Measurements from ENCODE around the gene IL2RA.

The IL2RA gene

DNA sequence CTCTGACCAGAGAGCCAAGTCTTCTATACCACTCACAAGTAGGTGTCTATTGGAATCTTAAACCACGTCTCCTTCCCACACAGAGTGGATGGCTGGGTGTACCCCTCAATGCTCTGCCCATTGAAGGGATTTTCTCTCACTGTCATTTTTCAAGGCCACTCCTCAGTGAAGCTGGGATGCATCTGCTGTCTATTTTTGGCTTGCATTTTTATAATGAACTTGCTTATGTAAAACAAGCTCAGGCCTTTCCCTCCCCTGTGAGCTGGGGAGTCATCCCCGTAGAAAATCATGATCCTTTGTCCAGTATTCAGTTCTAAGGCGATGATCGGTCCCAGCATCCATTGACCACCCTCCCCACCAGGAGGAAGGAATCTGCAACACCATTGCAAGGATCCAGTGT lies 16.9 kb upstream of the IL2RA start:
- Histone ChIP-seq H3K9ac (ENCODE audit: low read depth, low read length) (no peak overlapping the region), H3K27me3 (ENCODE audit: control insufficient read depth, insufficient read depth, low read length) (peaks cover 2% of the 10 kb centered on the region), H3K4me3 (ENCODE audit: low read depth, low read length) (no peak overlapping the region), H3K9me3 (ENCODE audit: control insufficient read depth, insufficient read depth, low read length) (no peaks in the 10 kb centered on the region), H3K4me1 (ENCODE audit: control insufficient read depth, insufficient read depth, low read length) (peaks cover 2% of the 10 kb centered on the region), H3K36me3 (ENCODE audit: control insufficient read depth, insufficient read depth, low read length) (no peaks in the 10 kb centered on the region)

DNA sequence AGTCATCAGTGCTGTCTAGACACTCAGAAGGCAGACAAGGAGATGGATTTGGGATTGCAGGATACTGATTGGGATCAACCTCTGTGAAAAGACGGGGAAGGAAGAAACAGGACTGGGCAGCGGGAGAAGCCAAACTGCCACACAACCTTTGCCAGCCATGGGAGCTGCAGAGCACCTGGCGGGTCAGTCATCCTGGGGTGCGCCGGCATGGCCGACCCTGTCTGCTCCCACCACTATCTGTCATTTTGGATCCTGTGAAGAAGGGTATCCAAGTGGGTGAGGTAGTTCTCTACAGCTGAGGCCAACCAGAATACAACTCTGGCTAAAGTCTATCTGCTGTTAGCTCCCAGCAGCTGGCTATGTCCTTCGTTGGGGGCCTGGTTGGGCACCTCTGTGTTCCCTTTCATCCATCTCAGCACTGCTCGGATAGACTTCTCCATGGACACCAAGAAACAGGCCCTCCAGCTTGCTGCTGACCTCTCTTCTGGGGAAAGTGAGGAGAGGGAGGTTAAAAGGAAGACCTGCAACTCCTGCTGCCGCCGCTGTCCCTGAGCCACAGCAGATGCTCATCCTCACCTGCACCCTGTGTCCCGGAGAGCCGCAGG lies 15.0 kb upstream of the IL2RA start:
- Histone ChIP-seq H3K27me3 (ENCODE audit: control insufficient read depth, insufficient read depth, low read length) (peaks cover 2% of the 10 kb centered on the region), H3K36me3 (ENCODE audit: control insufficient read depth, insufficient read depth, low read length) (no peaks in the 10 kb centered on the region), H3K4me1 (ENCODE audit: control insufficient read depth, insufficient read depth, low read length) (no peaks in the 10 kb centered on the region), H3K9me3 (ENCODE audit: control insufficient read depth, insufficient read depth, low read length) (no peaks in the 10 kb centered on the region), H3K4me3 (ENCODE audit: low read depth, low read length) (no peak overlapping the region), H3K9ac (ENCODE audit: low read depth, low read length) (no peak overlapping the region)

DNA sequence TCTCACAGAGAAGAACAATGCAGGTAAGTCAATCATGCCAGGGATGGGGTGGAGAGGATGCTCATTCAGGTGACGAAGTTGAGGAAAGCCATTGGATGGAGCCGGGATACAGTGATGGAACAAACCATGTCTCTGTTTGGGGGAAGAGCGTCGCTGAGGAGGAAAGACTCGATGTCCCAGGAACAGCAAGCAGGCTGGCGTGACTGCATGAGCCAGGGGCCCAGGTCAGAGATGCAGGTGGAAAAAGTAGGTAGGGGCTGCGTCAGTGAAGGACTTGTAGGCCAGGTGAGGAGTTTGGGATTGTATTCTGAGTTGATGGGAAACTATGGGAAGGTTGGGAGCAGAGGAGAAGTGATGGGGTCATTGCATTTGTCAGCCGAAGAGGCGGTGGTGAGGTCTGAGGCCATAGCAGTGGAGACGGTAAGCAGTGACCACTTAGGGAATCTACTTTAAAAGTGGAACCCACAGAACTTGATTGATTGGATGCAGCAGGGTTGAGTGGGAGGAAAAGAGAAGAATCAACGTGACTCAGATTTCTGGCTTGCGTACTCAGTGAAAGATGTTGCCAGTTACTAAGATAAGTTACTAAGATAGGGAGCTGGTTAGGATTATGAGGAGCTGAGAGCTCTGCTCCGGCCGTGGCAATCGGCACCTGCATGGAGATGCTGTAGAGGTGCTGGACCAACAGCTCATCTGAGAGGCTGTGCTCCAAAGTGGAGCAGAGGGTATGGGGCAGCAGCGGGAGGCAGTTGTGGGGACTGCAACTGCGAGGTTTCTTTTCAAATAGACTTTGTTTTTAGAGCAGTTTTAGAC lies 12.5 kb upstream of the IL2RA start:
- Histone ChIP-seq H3K36me3 (ENCODE audit: control insufficient read depth, insufficient read depth, low read length) (no peaks in the 10 kb centered on the region), H3K4me3 (ENCODE audit: low read depth, low read length) (no peak overlapping the region), H3K9me3 (ENCODE audit: control insufficient read depth, insufficient read depth, low read length) (no peaks in the 10 kb centered on the region), H3K27me3 (ENCODE audit: control insufficient read depth, insufficient read depth, low read length) (peaks cover 2% of the 10 kb centered on the region), H3K4me1 (ENCODE audit: control insufficient read depth, insufficient read depth, low read length) (no peaks in the 10 kb centered on the region), H3K9ac (ENCODE audit: low read depth, low read length) (no peak overlapping the region)

DNA sequence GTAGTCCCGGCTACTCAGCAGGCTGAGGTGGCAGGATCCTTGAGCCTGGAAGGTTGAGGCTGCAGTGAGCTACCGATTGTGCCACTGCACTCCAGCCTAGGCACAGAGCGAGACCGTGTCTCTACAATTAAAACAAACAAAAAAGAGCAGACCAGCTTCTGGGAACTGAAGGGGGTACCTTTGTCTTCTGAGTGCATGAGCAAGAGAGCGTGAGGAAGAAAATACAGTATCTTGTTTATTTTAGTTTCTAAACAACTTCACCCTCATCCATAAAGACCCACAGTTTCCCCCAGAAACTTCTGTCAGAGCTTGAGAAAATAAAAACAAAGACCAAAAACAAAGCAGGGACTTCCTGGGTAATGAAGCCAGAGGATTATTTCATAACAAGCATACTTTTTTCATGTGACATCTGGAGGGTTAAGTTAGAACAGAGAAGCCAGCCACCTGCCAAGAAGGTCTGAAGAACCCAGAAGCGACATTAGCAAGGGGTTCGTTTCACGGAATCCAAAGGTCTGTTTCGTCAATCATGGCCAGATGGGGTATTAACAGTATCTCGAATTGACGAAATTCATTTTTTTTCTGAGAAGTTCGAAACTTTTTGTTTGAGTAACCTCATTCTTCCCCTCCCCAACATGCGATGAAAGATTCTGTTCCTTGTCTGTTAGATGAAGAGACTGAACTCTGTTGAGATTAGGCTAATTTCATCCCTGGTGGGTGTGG lies 10.2 kb upstream of the IL2RA start:
- Histone ChIP-seq H3K27me3 (ENCODE audit: control insufficient read depth, insufficient read depth, low read length) (peaks cover 2% of the 10 kb centered on the region), H3K9ac (ENCODE audit: low read depth, low read length) (no peak overlapping the region), H3K4me1 (ENCODE audit: control insufficient read depth, insufficient read depth, low read length) (no peaks in the 10 kb centered on the region), H3K4me3 (ENCODE audit: low read depth, low read length) (no peak overlapping the region), H3K9me3 (ENCODE audit: control insufficient read depth, insufficient read depth, low read length) (no peaks in the 10 kb centered on the region), H3K36me3 (ENCODE audit: control insufficient read depth, insufficient read depth, low read length) (no peaks in the 10 kb centered on the region)

DNA sequence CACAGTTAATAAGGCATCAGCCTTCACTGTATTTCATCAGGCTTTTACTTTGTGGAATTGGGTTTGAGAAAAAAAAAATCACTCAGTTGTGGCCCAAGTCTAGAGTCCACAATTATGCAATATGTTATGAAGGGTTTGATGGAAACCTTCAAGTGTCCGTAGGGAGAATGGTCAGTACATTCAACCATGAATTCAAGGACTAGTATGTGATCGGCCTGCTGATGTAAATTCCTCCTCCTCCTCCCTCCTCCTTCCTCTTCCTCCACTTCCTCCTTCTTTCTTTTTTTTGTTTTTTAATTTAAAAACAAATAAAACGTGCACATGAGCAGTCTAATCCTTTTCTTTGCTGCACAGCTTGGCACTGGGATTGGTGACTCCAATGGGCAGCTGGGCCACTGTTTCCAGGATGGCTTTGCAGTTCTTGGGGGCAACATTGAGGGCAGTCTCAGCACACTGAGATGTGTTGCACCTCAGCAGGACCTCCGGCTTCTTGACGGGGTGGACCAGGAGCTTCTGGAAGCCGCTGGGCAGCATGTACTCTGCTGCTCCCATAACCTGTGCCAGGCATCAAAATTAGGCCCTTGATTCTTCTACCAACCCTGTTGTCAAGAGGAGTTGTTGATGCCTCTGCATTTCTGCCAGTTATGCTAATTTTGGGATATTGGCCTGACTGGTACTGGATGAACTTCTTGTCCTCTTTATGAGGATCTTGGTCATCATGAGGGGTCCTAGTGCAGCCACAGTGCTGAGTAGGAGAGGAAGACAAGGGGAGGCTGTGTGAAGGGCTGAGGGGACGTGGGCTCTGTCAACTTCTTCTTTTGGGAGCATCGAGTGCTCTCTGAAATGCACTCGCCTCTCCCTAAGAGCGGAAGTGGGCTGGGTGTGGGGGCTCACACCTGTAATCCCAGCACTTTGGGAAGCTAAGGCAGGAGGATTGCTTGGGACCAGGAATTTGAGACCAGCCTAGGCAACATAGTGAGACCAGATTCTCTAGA lies 9.3 kb upstream of the IL2RA start:
- peaks cover under 1% of the 10 kb centered on the region for H3K27me3 ChIP-seq (ENCODE audit: control insufficient read depth, insufficient read depth, low read length)
- no peak overlapping the region for H3K4me3 ChIP-seq (ENCODE audit: low read depth, low read length)
- H3K9me3 ChIP-seq (ENCODE audit: control insufficient read depth, insufficient read depth, low read length) = no peaks in the 10 kb centered on the region
- no peaks in the 10 kb centered on the region for H3K4me1 ChIP-seq (ENCODE audit: control insufficient read depth, insufficient read depth, low read length)
- H3K9ac ChIP-seq (ENCODE audit: low read depth, low read length) = no peak overlapping the region
- H3K36me3 ChIP-seq (ENCODE audit: control insufficient read depth, insufficient read depth, low read length) = no peaks in the 10 kb centered on the region

DNA sequence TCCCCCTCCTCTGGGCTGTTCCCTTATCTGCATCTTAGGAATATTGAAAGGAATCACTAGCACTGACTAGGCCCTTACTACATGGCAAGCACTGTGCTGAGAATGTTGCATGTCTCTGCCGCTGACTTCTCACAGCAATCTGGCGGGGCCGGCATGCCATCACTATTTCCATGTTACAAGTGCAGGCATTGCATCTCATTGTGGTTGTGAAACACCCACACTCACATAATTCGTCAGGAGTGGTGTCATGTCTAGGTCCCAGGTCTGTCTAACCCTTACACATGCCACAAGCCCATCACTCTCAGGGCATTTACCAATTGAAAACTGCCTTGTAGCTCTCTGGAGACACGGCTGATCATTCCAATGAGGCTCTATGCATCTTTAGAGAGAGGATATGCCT lies 8.5 kb upstream of the IL2RA start:
- Histone ChIP-seq H3K4me3 (ENCODE audit: low read depth, low read length) (no peak overlapping the region), H3K9ac (ENCODE audit: low read depth, low read length) (no peak overlapping the region), H3K36me3 (ENCODE audit: control insufficient read depth, insufficient read depth, low read length) (no peaks in the 10 kb centered on the region), H3K4me1 (ENCODE audit: control insufficient read depth, insufficient read depth, low read length) (no peaks in the 10 kb centered on the region), H3K9me3 (ENCODE audit: control insufficient read depth, insufficient read depth, low read length) (no peaks in the 10 kb centered on the region), H3K27me3 (ENCODE audit: control insufficient read depth, insufficient read depth, low read length) (no peaks in the 10 kb centered on the region)

DNA sequence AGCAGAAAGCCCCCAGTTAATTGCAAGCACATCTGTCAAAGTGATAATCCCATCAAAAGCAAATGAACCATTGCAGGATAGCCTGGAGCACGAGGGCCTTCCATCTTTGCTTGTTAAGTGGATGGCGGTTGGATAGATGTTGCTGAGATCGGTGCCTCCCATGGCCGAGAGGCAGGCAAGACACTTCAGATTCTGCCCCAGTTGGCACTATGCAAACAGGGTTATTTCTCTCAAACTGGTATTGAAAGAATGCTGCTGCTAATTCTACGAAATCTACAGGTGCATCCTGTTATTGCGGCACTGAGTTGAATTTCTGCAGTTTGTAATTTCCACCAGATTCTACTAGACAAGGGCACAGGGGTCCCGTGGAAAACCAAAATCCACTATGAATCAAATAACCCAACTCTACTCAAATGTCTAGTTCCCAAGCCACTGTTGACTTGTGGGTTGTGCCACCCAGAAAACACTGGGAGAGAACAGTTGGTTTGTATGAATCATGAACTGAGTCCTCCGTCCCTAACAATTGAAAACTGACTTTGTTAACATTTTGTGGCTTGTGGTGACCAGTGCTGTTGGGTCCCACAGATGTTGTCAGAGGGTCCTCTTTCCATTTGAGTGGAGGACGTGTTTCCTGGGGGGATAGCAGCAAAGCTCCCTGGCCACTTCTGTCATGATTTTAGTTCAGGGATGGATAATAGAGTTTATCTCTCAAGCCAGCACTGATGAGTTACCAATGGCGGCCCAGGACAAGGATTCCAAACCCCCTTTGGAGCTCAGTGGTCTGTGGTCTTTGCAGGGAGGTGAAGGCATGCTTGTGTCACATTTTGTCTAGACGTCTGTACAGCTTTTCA lies 7.1 kb upstream of the IL2RA start:
- H3K27me3 ChIP-seq (ENCODE audit: control insufficient read depth, insufficient read depth, low read length) = no peaks in the 10 kb centered on the region
- no peaks in the 10 kb centered on the region for H3K36me3 ChIP-seq (ENCODE audit: control insufficient read depth, insufficient read depth, low read length)
- no peaks in the 10 kb centered on the region for H3K9me3 ChIP-seq (ENCODE audit: control insufficient read depth, insufficient read depth, low read length)
- H3K4me1 ChIP-seq (ENCODE audit: control insufficient read depth, insufficient read depth, low read length) = no peaks in the 10 kb centered on the region
- no peak overlapping the region for H3K4me3 ChIP-seq (ENCODE audit: low read depth, low read length)
- no peak overlapping the region for H3K9ac ChIP-seq (ENCODE audit: low read depth, low read length)

DNA sequence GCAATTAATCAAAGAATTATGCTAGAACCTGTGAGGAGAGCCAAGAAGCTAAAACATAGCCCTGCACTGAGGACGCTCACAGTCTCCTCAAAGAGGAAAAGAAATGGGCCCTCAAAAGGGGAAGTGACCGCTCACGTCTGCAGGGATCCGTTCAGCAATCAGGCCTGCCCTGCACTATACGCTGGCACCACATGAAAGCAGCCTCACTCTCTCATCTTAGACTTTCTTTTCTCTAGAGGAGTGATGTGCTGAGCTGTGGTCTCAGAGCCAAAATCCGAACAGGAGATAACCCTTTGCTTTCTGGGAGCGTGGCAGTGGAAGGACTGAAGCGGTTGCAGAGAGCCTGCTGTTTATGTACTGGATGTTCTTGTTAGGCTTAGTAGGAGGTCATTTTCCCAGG lies 6.3 kb upstream of the IL2RA start:
- no peaks in the 10 kb centered on the region for H3K4me1 ChIP-seq (ENCODE audit: control insufficient read depth, insufficient read depth, low read length)
- H3K9ac ChIP-seq (ENCODE audit: low read depth, low read length) = no peak overlapping the region
- H3K9me3 ChIP-seq (ENCODE audit: control insufficient read depth, insufficient read depth, low read length) = no peaks in the 10 kb centered on the region
- H3K27me3 ChIP-seq (ENCODE audit: control insufficient read depth, insufficient read depth, low read length) = no peaks in the 10 kb centered on the region
- H3K36me3 ChIP-seq (ENCODE audit: control insufficient read depth, insufficient read depth, low read length) = no peaks in the 10 kb centered on the region
- no peak overlapping the region for H3K4me3 ChIP-seq (ENCODE audit: low read depth, low read length)

DNA sequence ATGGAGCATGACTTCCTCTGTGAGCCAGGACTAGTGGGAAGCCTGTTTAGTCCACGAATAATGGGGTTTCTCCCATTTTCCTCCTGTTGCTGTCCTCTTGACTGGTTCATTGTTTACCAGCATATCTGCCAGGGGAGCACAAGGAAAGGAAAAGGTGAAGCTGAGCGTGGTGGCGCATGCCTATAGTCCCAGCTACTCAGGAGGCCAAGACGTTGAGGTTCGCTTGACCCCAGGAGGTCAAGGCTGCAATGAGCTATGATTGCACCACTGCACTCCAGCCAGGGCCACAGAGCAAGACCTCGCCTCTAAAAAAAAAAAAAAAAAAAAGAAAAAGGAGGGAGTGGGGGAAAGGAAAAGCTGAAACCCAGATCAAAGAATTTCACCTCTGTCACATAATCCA lies 5.8 kb upstream of the IL2RA start:
- H3K27me3 ChIP-seq (ENCODE audit: control insufficient read depth, insufficient read depth, low read length) = no peaks in the 10 kb centered on the region
- H3K4me1 ChIP-seq (ENCODE audit: control insufficient read depth, insufficient read depth, low read length) = no peaks in the 10 kb centered on the region
- H3K36me3 ChIP-seq (ENCODE audit: control insufficient read depth, insufficient read depth, low read length) = no peaks in the 10 kb centered on the region
- H3K9ac ChIP-seq (ENCODE audit: low read depth, low read length) = no peak overlapping the region
- no peaks in the 10 kb centered on the region for H3K9me3 ChIP-seq (ENCODE audit: control insufficient read depth, insufficient read depth, low read length)
- H3K4me3 ChIP-seq (ENCODE audit: low read depth, low read length) = no peak overlapping the region

DNA sequence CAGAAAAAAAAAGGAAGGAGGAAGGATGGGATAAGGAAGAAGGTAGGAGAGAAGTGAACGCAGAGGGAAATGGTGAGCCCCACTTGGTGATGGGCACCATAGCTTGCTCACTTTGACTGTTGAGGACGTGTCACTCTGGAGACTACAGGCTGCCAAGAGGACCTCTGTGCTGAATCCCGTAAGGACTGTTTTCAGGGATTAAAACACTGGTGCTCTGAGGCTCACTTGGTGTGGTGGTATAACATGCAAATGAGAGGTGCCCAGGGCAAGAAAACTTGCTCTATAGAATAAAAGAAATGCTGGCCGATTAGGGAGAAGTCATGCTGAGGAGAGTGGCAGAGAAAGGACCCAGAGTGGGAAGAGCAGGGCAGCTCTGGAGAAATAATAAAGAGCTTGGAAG lies 5.3 kb upstream of the IL2RA start:
- H3K4me1 ChIP-seq (ENCODE audit: control insufficient read depth, insufficient read depth, low read length) = no peaks in the 10 kb centered on the region
- no peaks in the 10 kb centered on the region for H3K27me3 ChIP-seq (ENCODE audit: control insufficient read depth, insufficient read depth, low read length)
- H3K9ac ChIP-seq (ENCODE audit: low read depth, low read length) = no peak overlapping the region
- H3K36me3 ChIP-seq (ENCODE audit: control insufficient read depth, insufficient read depth, low read length) = no peaks in the 10 kb centered on the region
- no peaks in the 10 kb centered on the region for H3K9me3 ChIP-seq (ENCODE audit: control insufficient read depth, insufficient read depth, low read length)
- no peak overlapping the region for H3K4me3 ChIP-seq (ENCODE audit: low read depth, low read length)

All from iPS-15b (cell line).